IMR-90 (cell line): ENCODE data around the gene RBMS3. TPM values are rescaled to one million over a fixed set of nuclear protein-coding genes. Genes with fewer than 3 reads are reported as not detected.

Experiments used
- ATAC-seq: fragments of 200-7000 bp; cut with Tn5 transposase; 2 replicates; pipeline ENCODE4 v1.9.1; 2020; ENCODE audit warnings: low read depth, mild to moderate bottlenecking, moderate library complexity
- BruUV-seq: library from RNA; stranded (reverse); fragments of 400-500 nt; replicated peaks from 2 replicates; lab custom pipeline; 2021; lab: Mats Ljungman, UMichigan
- CTCF ChIA-PET: fragments of 300-600 bp; formaldehyde crosslinking; extraction: SDS; loops from one replicate; lab custom pipeline; 2021; ENCODE audit warnings: antibody characterized with exemption; lab: Yijun Ruan, JAX
- POLR2A ChIA-PET: fragments of 300-600 bp; sonication (Branson Sonifier 250); formaldehyde crosslinking; loops from one replicate; lab custom pipeline; 2022; ENCODE audit warnings: antibody characterized with exemption; ENCODE audit not compliant: unreplicated experiment; lab: Charles Lee
- DNase-seq: peaks from one replicate; pipeline ENCODE4 v3.0.0; 2013
- H2AFZ ChIP-seq: replicated peaks from 2 replicates; pipeline ENCODE3; 2013; ENCODE audit warnings: low read length, mild to moderate bottlenecking; ENCODE audit not compliant: poor library complexity
- H2AK5ac ChIP-seq: 2 replicates; pipeline ENCODE4 v1.6.1; 2013; ENCODE audit warnings: low read depth, low read length, inconsistent platforms
- H2AK9ac ChIP-seq: replicated peaks from 2 replicates; pipeline ENCODE3; 2013; ENCODE audit warnings: mild to moderate bottlenecking, low read depth, low read length, moderate library complexity; ENCODE audit not compliant: poor library complexity
- H2BK120ac ChIP-seq: 2 replicates; pipeline ENCODE4 v1.6.1; 2013; ENCODE audit warnings: low read depth, low read length, inconsistent platforms
- H2BK15ac ChIP-seq: 3 replicates; pipeline ENCODE4 v1.6.1; 2013; ENCODE audit warnings: low read depth, low read length, inconsistent platforms
- H2BK20ac ChIP-seq: 2 replicates; pipeline ENCODE4 v1.6.1; 2013; ENCODE audit warnings: low read depth, mild to moderate bottlenecking, inconsistent platforms, low read length, moderate library complexity
- H2BK5ac ChIP-seq: 2 replicates; pipeline ENCODE4 v1.6.1; 2013; ENCODE audit warnings: mild to moderate bottlenecking, low read depth, low read length, inconsistent platforms; ENCODE audit not compliant: poor library complexity, severe bottlenecking
- H3K14ac ChIP-seq: replicated peaks from 2 replicates; pipeline ENCODE4 v1.6.1; 2013; ENCODE audit warnings: low read depth, low read length, inconsistent platforms
- H3K18ac ChIP-seq: 2 replicates; pipeline ENCODE4 v1.6.1; 2013; ENCODE audit warnings: low read depth, low read length, control low read depth
- H3K23ac ChIP-seq: 2 replicates; pipeline ENCODE4 v1.6.1; 2013; ENCODE audit warnings: low read depth, low read length, inconsistent platforms
- H3K27ac ChIP-seq: 2 replicates; pipeline ENCODE4 v1.5.1; 2013; ENCODE audit warnings: mild to moderate bottlenecking, control low read depth, low read length; ENCODE audit not compliant: insufficient read depth
- H3K27me3 ChIP-seq: 2 replicates; pipeline ENCODE4 v1.6.1; 2013; ENCODE audit warnings: low read length; ENCODE audit not compliant: control insufficient read depth, insufficient read depth
- H3K36me3 ChIP-seq: 2 replicates; pipeline ENCODE4 v1.6.1; 2013; ENCODE audit warnings: low read length, mixed read lengths; ENCODE audit not compliant: control insufficient read depth, insufficient read depth
- H3K4ac ChIP-seq: 2 replicates; pipeline ENCODE4 v1.6.1; 2013; ENCODE audit warnings: low read depth, low read length, inconsistent platforms
- H3K4me1 ChIP-seq: 2 replicates; pipeline ENCODE4 v1.6.1; 2013; ENCODE audit warnings: low read length, mixed read lengths; ENCODE audit not compliant: control insufficient read depth, insufficient read depth
- H3K4me2 ChIP-seq: 2 replicates; pipeline ENCODE4 v1.6.1; 2013; ENCODE audit warnings: low read depth, mild to moderate bottlenecking, control low read depth, low read length, moderate library complexity
- H3K4me3 ChIP-seq: 2 replicates; pipeline ENCODE4 v1.5.1; 2013; ENCODE audit warnings: low read depth, mild to moderate bottlenecking, control low read depth, low read length, moderate library complexity; ENCODE audit not compliant: insufficient read depth
- H3K56ac ChIP-seq: 2 replicates; pipeline ENCODE4 v1.6.1; 2013; ENCODE audit warnings: low read length, inconsistent platforms; ENCODE audit not compliant: insufficient read depth; ENCODE audit errors: extremely low read depth
- H3K79me1 ChIP-seq, 2 experiments: 2 replicates each; pipeline ENCODE4 v1.6.1; 2013; ENCODE audit warnings: low read length in 2 of 2, inconsistent platforms in 1 of 2, low read depth in 1 of 2
- H3K9ac ChIP-seq: 2 replicates; pipeline ENCODE4 v1.6.1; 2013; ENCODE audit warnings: low read depth, low read length, control low read depth
- H3K9me1 ChIP-seq: 2 replicates; pipeline ENCODE4 v1.6.1; 2013; ENCODE audit warnings: low read length, inconsistent platforms; ENCODE audit not compliant: insufficient read depth
- H3K9me3 ChIP-seq: 2 replicates; pipeline ENCODE4 v1.6.1; 2013; ENCODE audit warnings: low read length; ENCODE audit not compliant: control insufficient read depth, insufficient read depth
- H4K20me1 ChIP-seq: 2 replicates; pipeline ENCODE4 v1.6.1; 2013; ENCODE audit warnings: low read length, inconsistent platforms; ENCODE audit not compliant: insufficient read depth
- H4K5ac ChIP-seq: 2 replicates; pipeline ENCODE4 v1.6.1; 2013; ENCODE audit warnings: mild to moderate bottlenecking, low read depth, low read length, control low read depth
- H4K8ac ChIP-seq, 2 experiments: 2 replicates each; pipeline ENCODE4 v1.6.1; 2013; ENCODE audit warnings: low read depth in 2 of 2, low read length in 2 of 2, control low read depth in 1 of 2, inconsistent platforms in 1 of 2
- H4K91ac ChIP-seq: 2 replicates; pipeline ENCODE4 v1.6.1; 2013; ENCODE audit warnings: low read depth, low read length, inconsistent platforms; ENCODE audit not compliant: insufficient read depth
- CHD1 ChIP-seq: IDR thresholded peaks from 2 replicates; pipeline ENCODE4 v1.6.1; 2012; ENCODE audit warnings: low read depth, low read length, improper control_type of control experiment
- WGBS, 2 experiments: methylation state at CpG; one replicate each; pipeline versions ENCODE4 v1.1.5 to v1.1.7; 2013; ENCODE audit warnings: missing lambda C conversion rate in 2 of 2; ENCODE audit not compliant: insufficient read length in 1 of 2; ENCODE audit errors: extremely low coverage in 2 of 2; 5-methylcytosine and 5-hydroxymethylcytosine counted together
- dilution Hi-C: fragments of 300-500 bp; cut with HindIII; formaldehyde crosslinking; loops from one replicate; pipeline ENCODE4 v1.14.3; 2018; ENCODE audit warnings: low sequenced_read_pairs; ENCODE audit not compliant: unreplicated experiment
- in situ Hi-C: fragments of 300-500 bp; cut with MboI; formaldehyde crosslinking; loops from 3 replicates; pipeline ENCODE4 v1.14.3; 2019; ENCODE audit warnings: low sequenced_read_pairs, inconsistent platforms, mixed read lengths
- intact Hi-C: fragments of 100-400 bp; cut with micrococcal nuclease; formaldehyde crosslinking; loops from 2 replicates; pipeline ENCODE4 v1.10.0; 2022
- polyA plus RNA-seq, 3 experiments: library from polyadenylated mRNA; depleted of rRNA; stranded (reverse); fragments of >200 nt; gene quantifications; 2 replicates each; pipeline ENCODE4 v1.2.3, GENCODE V29; 2012; ENCODE audit warnings: low replicate concordance in 1 of 3
- total RNA-seq: library from RNA; depleted of rRNA; stranded (reverse); fragments of >200 nt; gene quantifications from 2 replicates; pipeline ENCODE4 v1.2.3, GENCODE V29; 2012

RBMS3 gene
- total and polyA plus RNA-seq, 2 of the 4 experiments (the other 2 are of a cell fraction) = 15.2 to 127 TPM

GRCh38 chr3:29552051-29552450, 271.2 kb downstream of the RBMS3 start:
- no peak overlapping the region for H2AFZ ChIP-seq
- no peak overlapping the region for H4K8ac ChIP-seq
- DNase-seq (peak; percentile 35), ATAC-seq (peak; percentile 54)
- H4K91ac ChIP-seq = no peak overlapping the region
- no peak overlapping the region for H3K56ac ChIP-seq
- H2BK120ac ChIP-seq = no peak overlapping the region
- H3K4me2 ChIP-seq = peak overlapping the region; percentile 2; the same call in 1 of the 2 replicates
- no CpG with 5 or more reads among the region's 3 CpGs for WGBS, 2 experiments
- 0 out of 2 replicates have a peak, but pooled peaks cover 2% of the 10 kb centered on the region for H4K20me1 ChIP-seq
- no peak overlapping the region for H2AK5ac ChIP-seq
- peaks cover 8% of the 10 kb centered on the region for H3K4me1 ChIP-seq
- no peak overlapping the region for H2BK20ac ChIP-seq
- H3K27ac ChIP-seq = no peak overlapping the region
- H3K18ac ChIP-seq = 0 out of 2 replicates have a peak overlapping the region, but pooled peaks have one; percentile 23
- no peak overlapping the region for H4K5ac ChIP-seq
- H3K79me1 ChIP-seq = peaks cover 10 to 12% of the 10 kb centered on the region in 2 experiments; a peak in 2 of 4 replicates
- ChIA-PET CTCF (no interaction called here), POLR2A (no interaction called here)
- intact Hi-C loops (loop anchor here (5.0 kb wide), 1 partner anchor 270 kb away; the partner anchor contains the start of gene RBMS3), in situ Hi-C loops (no loop called here), dilution Hi-C loops (no loop called here)
- H2AK9ac ChIP-seq = no peak overlapping the region
- no peak overlapping the region for H3K9ac ChIP-seq
- H3K23ac ChIP-seq = no peak overlapping the region
- no peak overlapping the region for H3K4me3 ChIP-seq
- H3K27me3 ChIP-seq = no peaks in the 10 kb centered on the region
- no peak overlapping the region for H2BK15ac ChIP-seq
- peaks cover 7% of the 10 kb centered on the region; the same call in 1 of the 2 replicates for H3K9me1 ChIP-seq
- H3K36me3 ChIP-seq = peaks cover 2% of the 10 kb centered on the region; the same call in 1 of the 2 replicates
- no peak overlapping the region for H3K4ac ChIP-seq
- no peak overlapping the region for H2BK5ac ChIP-seq
- H3K9me3 ChIP-seq = no peaks in the 10 kb centered on the region
- no peak overlapping the region for H3K14ac ChIP-seq
- TF ChIP-seq CHD1 = no peak
- no TSS peak for BruUV-seq
